Kidney (tissue), 14 donors: ENCODE data around the gene HOXB2. TPM values are rescaled to one million over a fixed set of nuclear protein-coding genes. Genes with fewer than 3 reads are reported as not detected.

Experiments used
- DNase-seq, 5 donors: peaks; one replicate each; pipeline ENCODE4 v3.0.0-alpha.2; 2013 to 2020
- FAIRE-seq: peaks from 2 replicates; lab custom pipeline; 2012; peaks lifted over from hg19 to GRCh38; lab: Jason Lieb, UNC
- H3K27ac ChIP-seq, 2 donors: one replicate each; pipeline ENCODE4 v1.7.0; 2013; ENCODE audit warnings: low read depth in 2 of 2, low read length in 2 of 2, inconsistent platforms in 1 of 2
- H3K27me3 ChIP-seq: one replicate; pipeline ENCODE4 v1.7.1; 2013; ENCODE audit warnings: low read length, inconsistent platforms; ENCODE audit not compliant: control insufficient read depth, insufficient read depth
- H3K36me3 ChIP-seq, 3 donors: one replicate each; pipeline versions ENCODE4 v1.7.0 to v1.7.1; 2013; ENCODE audit warnings: low read length in 3 of 3, control low read depth in 1 of 3, inconsistent platforms in 1 of 3; ENCODE audit not compliant: insufficient read depth in 3 of 3, control insufficient read depth in 2 of 3
- H3K4me1 ChIP-seq, 3 donors: one replicate each; pipeline versions ENCODE4 v1.7.0 to v1.7.1; 2013; ENCODE audit warnings: low read length in 3 of 3, inconsistent platforms in 1 of 3, low read depth in 1 of 3; ENCODE audit not compliant: control insufficient read depth in 2 of 3, insufficient read depth in 2 of 3
- H3K4me3 ChIP-seq, 3 donors: one replicate each; pipeline versions ENCODE4 v1.7.0 to v1.8.1; 2013; ENCODE audit warnings: low read length in 3 of 3, control low read depth in 1 of 3, inconsistent platforms in 1 of 3
- H3K9ac ChIP-seq, 3 donors: one replicate each; pipeline versions ENCODE4 v1.7.0 to v1.7.1; 2013; ENCODE audit warnings: low read length in 3 of 3, control low read depth in 1 of 3, inconsistent platforms in 1 of 3
- H3K9me3 ChIP-seq, 3 donors: one replicate each; pipeline versions ENCODE4 v1.7.0 to v1.7.1; 2013; ENCODE audit warnings: low read length in 3 of 3, control low read depth in 1 of 3, inconsistent platforms in 1 of 3; ENCODE audit not compliant: control insufficient read depth in 2 of 3, insufficient read depth in 1 of 3
- intact Hi-C: fragments of 100-400 bp; cut with DNase I; formaldehyde crosslinking; loops from one replicate; pipeline ENCODE4 v1.11.1; 2022
- polyA plus RNA-seq: library from polyadenylated mRNA; stranded (reverse); fragments of 350-450 nt; fragmentation: Illumina TruSeq; extraction: RNeasy Lipid Tissue Mini Kit (QIAGEN cat#74804); gene quantifications from one replicate; pipeline ENCODE4 v1.2.3, GENCODE V29; 2014; ENCODE audit warnings: low read depth, low replicate concordance; ENCODE audit not compliant: insufficient read depth
- total RNA-seq: library from RNA; stranded (reverse); fragmentation: NEBNext Ultra II Directional; extraction: Animal tissue kit (Norgen Biotek cat#: 25700); gene quantifications from one replicate; pipeline ENCODE4 v1.2.1, GENCODE V29; 2021
- TF ChIP-seq, protein P1 (sequence below): IDR thresholded peaks from 3 replicates; pipeline ENCODE4 v1.5.1; 2012; ENCODE audit warnings: mild to moderate bottlenecking, moderate library complexity, borderline replicate concordance; ENCODE audit not compliant: insufficient read depth; ENCODE audit errors: extremely low read depth
- donor health status: control.
- donor health status: control.
- donor health status: control.
- donor health status: control.
- donor health status: control.
- donor health status: DM: yes; HTN: yes; CAD: no.
- donor health status: Normal renal cell carcinoma (clear cell type).

Gene HOXB2
- total and polyA plus RNA-seq, 2 donors from 2014 or later, result 30.7 to 61.9 TPM

DNA sequence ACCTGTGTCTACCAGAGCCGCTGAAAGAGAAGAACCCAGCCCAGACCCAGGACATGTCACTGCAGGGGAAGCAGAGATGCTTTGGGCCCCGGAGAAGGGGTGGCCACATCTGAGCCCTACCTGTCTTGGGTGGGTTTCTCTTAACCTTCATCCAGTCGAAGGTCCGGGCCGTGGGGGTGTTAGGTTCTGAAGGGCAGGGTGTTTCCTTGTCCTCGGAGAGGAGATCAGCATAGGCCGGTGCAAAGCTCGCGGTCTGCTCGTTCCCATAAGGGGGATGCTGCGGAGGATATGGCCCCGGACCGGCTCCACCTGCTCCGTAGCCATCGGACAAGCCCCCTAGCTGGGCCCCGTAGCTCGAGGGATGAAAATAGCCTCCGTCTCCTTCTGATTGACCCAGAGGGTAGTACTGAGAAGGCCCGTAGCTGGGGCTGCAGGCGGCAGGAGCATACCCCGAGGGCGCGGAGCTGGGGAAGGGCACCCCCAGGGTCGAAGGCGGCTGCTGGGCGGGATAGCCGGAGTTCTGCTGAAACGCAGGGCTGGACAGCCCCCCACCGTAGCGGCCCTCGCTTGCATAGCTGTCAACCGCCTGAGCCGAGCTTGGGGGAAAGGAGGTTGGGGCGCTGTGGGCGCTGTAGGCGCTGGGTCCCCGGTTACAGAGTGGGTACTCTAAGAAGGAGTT lies 14.6 kb downstream of the HOXB2 start:
- FAIRE-seq, result no peak
- Histone ChIP-seq H3K27ac (no peak overlapping the region), H3K4me3 (no peak overlapping the region), H3K9ac (no peak overlapping the region), H3K36me3 (no peaks in the 10 kb centered on the region), H3K9me3 (no peaks in the 10 kb centered on the region), H3K4me1 (peaks cover 3 to 4% (median 3%) of the 10 kb centered on the region in 3 donors), H3K27me3 (no peaks in the 10 kb centered on the region)
- DNase-seq, result peak in 1 of 5 donors; percentile 50
- TF ChIP-seq, protein P1, sequence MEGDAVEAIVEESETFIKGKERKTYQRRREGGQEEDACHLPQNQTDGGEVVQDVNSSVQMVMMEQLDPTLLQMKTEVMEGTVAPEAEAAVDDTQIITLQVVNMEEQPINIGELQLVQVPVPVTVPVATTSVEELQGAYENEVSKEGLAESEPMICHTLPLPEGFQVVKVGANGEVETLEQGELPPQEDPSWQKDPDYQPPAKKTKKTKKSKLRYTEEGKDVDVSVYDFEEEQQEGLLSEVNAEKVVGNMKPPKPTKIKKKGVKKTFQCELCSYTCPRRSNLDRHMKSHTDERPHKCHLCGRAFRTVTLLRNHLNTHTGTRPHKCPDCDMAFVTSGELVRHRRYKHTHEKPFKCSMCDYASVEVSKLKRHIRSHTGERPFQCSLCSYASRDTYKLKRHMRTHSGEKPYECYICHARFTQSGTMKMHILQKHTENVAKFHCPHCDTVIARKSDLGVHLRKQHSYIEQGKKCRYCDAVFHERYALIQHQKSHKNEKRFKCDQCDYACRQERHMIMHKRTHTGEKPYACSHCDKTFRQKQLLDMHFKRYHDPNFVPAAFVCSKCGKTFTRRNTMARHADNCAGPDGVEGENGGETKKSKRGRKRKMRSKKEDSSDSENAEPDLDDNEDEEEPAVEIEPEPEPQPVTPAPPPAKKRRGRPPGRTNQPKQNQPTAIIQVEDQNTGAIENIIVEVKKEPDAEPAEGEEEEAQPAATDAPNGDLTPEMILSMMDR, result no peak
- intact Hi-C loops, result no loop called here

DNA sequence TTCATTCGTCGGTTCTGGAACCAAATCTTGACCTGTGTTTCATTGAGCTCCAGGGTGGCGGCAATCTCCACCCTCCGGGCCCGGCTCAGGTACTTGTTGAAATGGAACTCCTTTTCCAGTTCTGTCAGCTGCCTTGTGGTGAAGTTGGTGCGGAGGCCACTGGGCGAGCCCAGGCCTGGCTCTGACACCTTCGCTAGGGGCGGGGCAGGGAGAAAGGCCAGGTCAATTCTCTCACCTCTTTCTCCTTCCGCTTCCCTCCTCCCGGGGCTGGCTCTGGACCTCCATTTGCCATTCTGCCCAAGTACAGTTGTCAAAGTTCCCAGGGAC lies 15.3 kb downstream of the HOXB2 start:
- no peak for FAIRE-seq
- peaks cover 3 to 4% (median 3%) of the 10 kb centered on the region in 3 donors for H3K4me1 ChIP-seq
- no peaks in the 10 kb centered on the region for H3K27me3 ChIP-seq
- no peak overlapping the region for H3K9ac ChIP-seq
- no peak overlapping the region for H3K27ac ChIP-seq
- intact Hi-C loops, result no loop called here
- H3K36me3 ChIP-seq, result no peaks in the 10 kb centered on the region
- no peak overlapping the region for H3K4me3 ChIP-seq
- DNase-seq, result peak in 1 of 5 donors; percentile 52
- H3K9me3 ChIP-seq, result no peaks in the 10 kb centered on the region
- TF ChIP-seq, protein P1, result no peak

GRCh38 chr17:48528936-48529682 lies 15.8 kb downstream of the HOXB2 start:
- Histone ChIP-seq H3K4me1 (peaks cover 3 to 4% (median 3%) of the 10 kb centered on the region in 3 donors), H3K36me3 (no peaks in the 10 kb centered on the region), H3K4me3 (no peak overlapping the region), H3K9ac (no peak overlapping the region), H3K27ac (peak overlapping the region in 1 of 2 donors; percentile 13), H3K27me3 (no peaks in the 10 kb centered on the region), H3K9me3 (no peaks in the 10 kb centered on the region)
- FAIRE-seq, result no peak
- intact Hi-C loops, result no loop called here
- peak in 4 of 5 donors; percentile 67 to 84 (median 77) for DNase-seq
- TF ChIP-seq, protein P1, result no peak
